BJ (cell line): ENCODE results near the gene MOCS1. TPM values are rescaled to one million over a fixed set of nuclear protein-coding genes. Genes with fewer than 3 reads are reported as not detected.

Experiments
- CTCF ChIA-PET: fragments of 350-600 bp; formaldehyde crosslinking; extraction: SDS; loops from one replicate; lab custom pipeline; 2021; ENCODE audit warnings: antibody characterized with exemption, inconsistent platforms; lab: Yijun Ruan, JAX
- POLR2A ChIA-PET: fragments of 300-600 bp; sonication (Branson Sonifier 250); formaldehyde crosslinking; extraction: SDS; loops from one replicate; lab custom pipeline; 2021; ENCODE audit warnings: antibody characterized with exemption; lab: Charles Lee
- DNase-seq: peaks from one replicate; pipeline ENCODE4 v3.0.0-alpha.2; 2011; ENCODE audit warnings: low read depth
- H3K27me3 ChIP-seq: 2 replicates; pipeline ENCODE4 v1.6.0; 2011; ENCODE audit warnings: low read length; ENCODE audit not compliant: control insufficient read depth, insufficient read depth
- H3K36me3 ChIP-seq: 2 replicates; pipeline ENCODE4 v1.5.1; 2011; ENCODE audit warnings: low read length; ENCODE audit not compliant: control insufficient read depth, insufficient read depth
- H3K4me3 ChIP-seq: 2 replicates; pipeline ENCODE4 v1.5.1; 2011; ENCODE audit warnings: low read depth, mild to moderate bottlenecking, control low read depth, low read length
- CTCF ChIP-seq: IDR thresholded peaks from 2 replicates; pipeline ENCODE4 v1.5.1; 2011; ENCODE audit warnings: low read depth, mild to moderate bottlenecking, control low read depth, inconsistent platforms, low read length, moderate library complexity; ENCODE audit not compliant: insufficient read depth
- polyA plus RNA-seq: library from polyadenylated mRNA; depleted of rRNA; stranded (reverse); fragments of >200 nt; gene quantifications from 2 replicates; pipeline ENCODE4 v1.2.3, GENCODE V29; 2011

Gene MOCS1
- polyA plus RNA-seq, 1 experiment = 13.4 TPM

GRCh38 chr6:39925931-39926290, 8.4 kb downstream of the MOCS1 start:
- ChIA-PET POLR2A (no interaction called here), CTCF (no interaction called here)
- no peak for DNase-seq
- no peak for TF ChIP-seq CTCF
- peaks cover 14% of the 10 kb centered on the region for H3K36me3 ChIP-seq
- no peaks in the 10 kb centered on the region for H3K27me3 ChIP-seq
- no peak overlapping the region for H3K4me3 ChIP-seq

DNA sequence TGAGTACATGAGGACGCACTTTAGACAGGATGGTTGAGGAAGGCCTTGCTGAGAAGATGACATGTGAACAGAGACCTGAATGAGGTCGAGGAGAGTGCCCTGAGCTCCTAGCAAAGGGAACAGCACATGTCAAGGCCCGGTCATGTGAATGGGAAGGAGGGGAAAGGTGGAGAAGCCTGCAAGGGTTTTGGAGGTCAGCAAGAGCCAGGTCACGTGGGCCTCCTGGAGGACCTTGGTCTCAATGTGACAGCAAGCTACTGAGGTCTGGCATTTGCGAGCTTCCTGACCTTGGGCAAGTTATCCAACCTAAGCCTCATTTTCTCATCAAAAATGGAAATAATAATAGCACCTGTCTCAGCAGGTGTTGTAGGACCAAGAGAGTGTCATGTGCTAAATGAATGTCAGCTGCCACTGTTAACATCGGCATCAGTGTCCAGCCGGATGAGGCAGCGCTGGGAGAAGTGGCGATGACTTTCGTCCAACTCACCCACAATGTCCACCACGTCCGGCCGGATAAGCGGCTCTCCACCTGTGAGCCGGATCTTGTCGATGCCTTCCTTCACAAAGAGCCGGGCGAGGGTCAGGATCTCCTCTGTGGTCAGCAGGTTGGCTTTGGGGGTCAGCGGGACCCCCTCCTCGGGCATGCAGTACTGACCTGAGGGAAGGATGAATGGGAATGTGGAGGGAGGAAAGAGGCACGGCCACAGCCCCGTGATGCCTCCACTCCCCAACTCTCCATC, 8.9 kb downstream of the MOCS1 start:
- Histone ChIP-seq H3K36me3 (peaks cover 14% of the 10 kb centered on the region), H3K4me3 (no peak overlapping the region), H3K27me3 (no peaks in the 10 kb centered on the region)
- TF ChIP-seq CTCF = no peak
- POLR2A ChIA-PET = no interaction called here
- DNase-seq = no peak
- CTCF ChIA-PET = interaction anchor here (0.7 kb wide), 1 partner anchor 536 kb away, joined by 3 read pairs; no protein-coding TSS in a partner anchor

DNA sequence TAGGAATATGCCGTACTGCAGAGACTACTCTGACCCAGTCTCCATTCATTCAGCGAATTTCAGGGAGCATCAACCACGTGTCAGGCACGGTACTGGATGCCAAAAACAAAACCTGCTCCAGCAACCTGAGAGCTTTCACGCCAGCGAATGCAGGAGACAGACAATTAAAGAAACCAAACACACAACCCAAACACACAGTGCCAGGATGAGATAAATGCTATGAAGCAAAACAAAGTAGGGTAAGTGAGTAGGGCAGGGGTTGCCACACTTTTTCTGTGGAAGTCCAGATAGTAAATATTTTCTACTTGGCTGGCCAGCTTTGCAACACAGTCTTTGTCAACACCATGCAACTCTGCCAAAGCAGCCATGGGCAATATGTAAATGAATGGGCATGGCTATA, 10.0 kb downstream of the MOCS1 start:
- peaks cover 14% of the 10 kb centered on the region for H3K36me3 ChIP-seq
- TF ChIP-seq CTCF = no peak
- CTCF ChIA-PET = interaction anchor here (1.0 to 1.1 kb wide), 2 partner anchors 12 to 13 kb away, joined by 3 read pairs; no protein-coding TSS in a partner anchor
- no peak overlapping the region for H3K4me3 ChIP-seq
- POLR2A ChIA-PET = no interaction called here
- DNase-seq = no peak
- H3K27me3 ChIP-seq = no peaks in the 10 kb centered on the region

DNA sequence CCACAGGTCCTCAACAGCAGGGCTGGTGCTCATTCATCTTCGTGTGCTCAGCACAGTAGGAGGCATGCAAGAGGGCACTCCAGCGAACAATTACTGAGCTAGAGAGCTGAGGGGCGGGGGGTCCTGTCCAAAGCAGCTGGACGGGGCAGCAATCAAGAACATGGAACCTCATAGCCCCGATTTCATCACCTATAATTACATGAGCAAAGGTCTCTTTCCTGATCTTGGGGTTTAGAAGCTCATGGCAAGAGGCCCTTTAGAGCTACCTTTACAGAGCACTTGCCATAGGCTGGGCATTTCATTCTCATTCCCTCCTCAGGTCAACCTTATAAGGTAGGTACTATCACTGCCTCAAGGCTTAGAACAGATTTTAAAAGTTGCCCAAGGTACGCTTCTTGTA, 10.4 kb downstream of the MOCS1 start:
- DNase-seq = no peak
- ChIA-PET CTCF (interaction anchor here (1.0 to 1.1 kb wide), 2 partner anchors 11 to 13 kb away, joined by 3 read pairs; no protein-coding TSS in a partner anchor), POLR2A (no interaction called here)
- Histone ChIP-seq H3K36me3 (peaks cover 14% of the 10 kb centered on the region), H3K27me3 (no peaks in the 10 kb centered on the region), H3K4me3 (no peak overlapping the region)
- TF ChIP-seq CTCF = no peak

DNA sequence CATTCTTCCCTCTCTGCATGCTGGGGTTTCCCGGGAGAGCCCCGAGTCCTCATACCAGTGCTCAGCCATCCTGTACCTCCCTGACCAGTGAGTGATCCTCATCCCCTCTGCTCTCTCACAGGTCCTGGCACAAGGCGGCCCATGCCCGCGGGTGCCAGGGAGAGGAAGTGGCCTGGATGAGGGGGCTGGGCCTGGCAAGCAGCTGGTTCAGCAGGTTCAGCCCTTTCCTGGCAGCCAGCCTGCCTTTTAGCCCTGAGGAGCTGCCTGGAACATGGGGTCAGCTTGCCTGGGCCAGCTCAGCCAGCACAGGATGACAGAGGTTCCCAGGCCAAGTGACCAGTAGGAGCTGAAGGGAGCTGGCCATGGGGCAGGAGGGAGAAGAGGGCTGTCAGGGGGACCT, 10.9 kb downstream of the MOCS1 start:
- POLR2A ChIA-PET = no interaction called here
- TF ChIP-seq CTCF = no peak
- no peak for DNase-seq
- H3K36me3 ChIP-seq = peaks cover 14% of the 10 kb centered on the region
- no peak overlapping the region for H3K4me3 ChIP-seq
- CTCF ChIA-PET = interaction anchor here (1.0 to 1.5 kb wide), 3 partner anchors 11 to 18 kb away, joined by 3 read pairs; no protein-coding TSS in a partner anchor
- H3K27me3 ChIP-seq = no peaks in the 10 kb centered on the region
